ENCODE data around the gene PRR22. TPM values are rescaled to one million over a fixed set of nuclear protein-coding genes. Genes with fewer than 3 reads are reported as not detected.

Gene PRR22
- total RNA-seq, 2 experiments from 2014 or later: 5.4 to 6.4 TPM

GRCh38 chr19:5799247-5800241 is 15.0 kb upstream of the PRR22 start:
- DNase-seq: no peak
- Mint-ChIP-seq H3K36me3 (ENCODE audit: low read depth) (no peaks in the 10 kb centered on the region), H3K27ac (no peak overlapping the region), H3K4me3 (no peak overlapping the region), H3K27me3 (peaks cover 30% of the 10 kb centered on the region), H3K4me1 (peaks cover 27% of the 10 kb centered on the region), H3K9me3 (no peaks in the 10 kb centered on the region)
- POLR2A ChIA-PET: no interaction called here
- CTCF ChIA-PET: interaction anchor here (1.0 kb wide), 1 partner anchor 10 kb away, joined by 5 read pairs; no protein-coding TSS in a partner anchor

GRCh38 chr19:5798244-5798643 is 13.7 kb upstream of the PRR22 start:
- H3K27ac Mint-ChIP-seq: no peak overlapping the region
- H3K4me1 Mint-ChIP-seq: peaks cover 16% of the 10 kb centered on the region
- H3K9me3 Mint-ChIP-seq: no peaks in the 10 kb centered on the region
- no peaks in the 10 kb centered on the region for H3K36me3 Mint-ChIP-seq (ENCODE audit: low read depth)
- H3K27me3 Mint-ChIP-seq: peaks cover 20% of the 10 kb centered on the region
- H3K4me3 Mint-ChIP-seq: no peak overlapping the region
- POLR2A ChIA-PET: no interaction called here
- CTCF ChIA-PET: no interaction called here
- DNase-seq: no peak

GRCh38 chr19:5795382-5795919 is 10.9 kb upstream of the PRR22 start:
- CTCF ChIA-PET: interaction anchor here (7.3 kb wide), 1 partner anchor 8 kb away, joined by 74 read pairs; the partner anchor contains the start of gene NRTN
- H3K4me3 Mint-ChIP-seq: no peak overlapping the region
- peaks cover 10% of the 10 kb centered on the region for H3K4me1 Mint-ChIP-seq
- H3K9me3 Mint-ChIP-seq: no peaks in the 10 kb centered on the region
- no peak for DNase-seq
- H3K27ac Mint-ChIP-seq: no peak overlapping the region
- POLR2A ChIA-PET: interaction anchor here (1.2 kb wide), 1 partner anchor 106 kb away, joined by 4 read pairs; no protein-coding TSS in a partner anchor
- H3K36me3 Mint-ChIP-seq (ENCODE audit: low read depth): peaks cover 5% of the 10 kb centered on the region
- peaks cover 10% of the 10 kb centered on the region for H3K27me3 Mint-ChIP-seq

GRCh38 chr19:5793188-5793587 is 8.6 kb upstream of the PRR22 start:
- Mint-ChIP-seq H3K4me1 (peaks cover 11% of the 10 kb centered on the region), H3K27ac (no peak overlapping the region), H3K9me3 (no peaks in the 10 kb centered on the region), H3K4me3 (no peak overlapping the region), H3K36me3 (ENCODE audit: low read depth) (peaks cover 20% of the 10 kb centered on the region), H3K27me3 (no peaks in the 10 kb centered on the region)
- POLR2A ChIA-PET: no interaction called here
- CTCF ChIA-PET: interaction anchor here (0.6 to 7.3 kb wide), 4 partner anchors 10 to 891 kb away, joined by 3 to 74 read pairs (median 4); partner anchors contain the start of genes ARRDC5 and NRTN
- DNase-seq: no peak

GRCh38 chr19:5792224-5792623 is 7.7 kb upstream of the PRR22 start:
- POLR2A ChIA-PET: no interaction called here
- no peaks in the 10 kb centered on the region for H3K27me3 Mint-ChIP-seq
- no peak for DNase-seq

GRCh38 chr19:5790559-5791520 is 6.3 kb upstream of the PRR22 start, which contains the start of gene DUS3L:
Gene DUS3L, minus strand, starts transcription at chr19:5791163. Its CDS starts 22 bp downstream, at chr19:5791141.
- H3K4me1 Mint-ChIP-seq: peaks cover 11% of the 10 kb centered on the region
- H3K27me3 Mint-ChIP-seq: no peaks in the 10 kb centered on the region
- peak within 1 kb of the TSS; percentile 100 for H3K4me3 Mint-ChIP-seq
- no peaks in the 10 kb centered on the region for H3K9me3 Mint-ChIP-seq
- peak within 1 kb of the TSS; percentile 100 for H3K27ac Mint-ChIP-seq
- POLR2A ChIA-PET: no interaction called here
- DNase-seq: peak; percentile 97
- H3K36me3 Mint-ChIP-seq (ENCODE audit: low read depth): peaks cover 31% of the 10 kb centered on the region
- CTCF ChIA-PET: interaction anchor here (0.9 to 7.3 kb wide), 3 partner anchors 9 to 101 kb away, joined by 5 to 74 read pairs (median 10); partner anchors contain the start of genes NRTN and RPL36

More at GRCh38 chr19:5792224-5792623, 7.7 kb upstream of the PRR22 start:
- no peaks in the 10 kb centered on the region for H3K9me3 Mint-ChIP-seq
- no peak overlapping the region for H3K4me3 Mint-ChIP-seq
- H3K27ac Mint-ChIP-seq: no peak overlapping the region
- CTCF ChIA-PET: interaction anchor here (0.7 to 7.3 kb wide), 3 partner anchors 11 to 103 kb away, joined by 4 to 74 read pairs (median 10); partner anchors contain the start of genes NRTN and RPL36
- peaks cover 11% of the 10 kb centered on the region for H3K4me1 Mint-ChIP-seq
- H3K36me3 Mint-ChIP-seq (ENCODE audit: low read depth): peaks cover 23% of the 10 kb centered on the region

- Mint-ChIP-seq H3K4me1 (peaks cover 11% of the 10 kb centered on the region), H3K4me3 (peak overlapping the region; percentile 100), H3K27me3 (no peaks in the 10 kb centered on the region), H3K36me3 (ENCODE audit: low read depth) (peaks cover 31% of the 10 kb centered on the region), H3K9me3 (no peaks in the 10 kb centered on the region), H3K27ac (peak overlapping the region; percentile 100)
- ChIA-PET CTCF (interaction anchor here (0.7 to 7.3 kb wide), 5 partner anchors 10 to 232 kb away, joined by 3 to 74 read pairs (median 5); partner anchors contain the start of genes NRTN and RPL36), POLR2A (interaction anchor here (0.6 kb wide), 1 partner anchor 692 kb away, joined by 3 read pairs; the partner anchor contains the start of gene DENND1C)
- DNase-seq: no peak
Observed at GRCh38 chr19:5789886-5790558, 5.5 kb upstream of the PRR22 start.

- peaks cover 11% of the 10 kb centered on the region for H3K4me1 Mint-ChIP-seq
- no peak overlapping the region for H3K27ac Mint-ChIP-seq
- H3K27me3 Mint-ChIP-seq: no peaks in the 10 kb centered on the region
- peaks cover 31% of the 10 kb centered on the region for H3K36me3 Mint-ChIP-seq (ENCODE audit: low read depth)
- no peak for DNase-seq
- no peaks in the 10 kb centered on the region for H3K9me3 Mint-ChIP-seq
- H3K4me3 Mint-ChIP-seq: peak overlapping the region; percentile 100
- ChIA-PET POLR2A (interaction anchor here (0.6 kb wide), 1 partner anchor 692 kb away, joined by 3 read pairs; the partner anchor contains the start of gene DENND1C), CTCF (interaction anchor here (0.5 to 7.3 kb wide), 6 partner anchors 11 to 233 kb away, joined by 3 to 74 read pairs (median 4); partner anchors contain the start of gene NRTN)
Observed at GRCh38 chr19:5789351-5789761, 4.8 kb upstream of the PRR22 start.

- peaks cover 31% of the 10 kb centered on the region for H3K36me3 Mint-ChIP-seq (ENCODE audit: low read depth)
- POLR2A ChIA-PET: no interaction called here
- CTCF ChIA-PET: interaction anchor here (0.8 to 1.6 kb wide), 3 partner anchors 16 to 102 kb away, joined by 3 to 6 read pairs (median 3); no protein-coding TSS in a partner anchor
- DNase-seq: no peak
- H3K27me3 Mint-ChIP-seq: no peaks in the 10 kb centered on the region
- no peak overlapping the region for H3K27ac Mint-ChIP-seq
- no peaks in the 10 kb centered on the region for H3K9me3 Mint-ChIP-seq
- H3K4me3 Mint-ChIP-seq: no peak overlapping the region
- H3K4me1 Mint-ChIP-seq: peaks cover 11% of the 10 kb centered on the region
Observed at GRCh38 chr19:5788422-5788821, 3.9 kb upstream of the PRR22 start.

- CTCF ChIA-PET: interaction anchor here (0.8 to 1.6 kb wide), 2 partner anchors 16 to 101 kb away, joined by 3 to 6 read pairs; no protein-coding TSS in a partner anchor
- H3K4me3 Mint-ChIP-seq: no peak overlapping the region
- no peaks in the 10 kb centered on the region for H3K9me3 Mint-ChIP-seq
- H3K36me3 Mint-ChIP-seq (ENCODE audit: low read depth): peaks cover 31% of the 10 kb centered on the region
- DNase-seq: no peak
- no peak overlapping the region for H3K27ac Mint-ChIP-seq
- POLR2A ChIA-PET: no interaction called here
- peaks cover 11% of the 10 kb centered on the region for H3K4me1 Mint-ChIP-seq
- no peaks in the 10 kb centered on the region for H3K27me3 Mint-ChIP-seq
Observed at GRCh38 chr19:5787409-5788182, 3.0 kb upstream of the PRR22 start.

All from activated CD4-positive, alpha-beta T cell treated with anti-CD3 and anti-CD28 coated beads, Interleukin-2, amount 10 ng/mL, durations not matched to agents 7 days and 5 days (primary cell).